Measurements from ENCODE around the gene DAPK2. TPM values are rescaled to one million over a fixed set of nuclear protein-coding genes. Genes with fewer than 3 reads are reported as not detected.

DAPK2 gene
- polyA plus RNA-seq, 1 of the 3 experiments (the other 2 are of a cell fraction) = 1.4 TPM

DNA sequence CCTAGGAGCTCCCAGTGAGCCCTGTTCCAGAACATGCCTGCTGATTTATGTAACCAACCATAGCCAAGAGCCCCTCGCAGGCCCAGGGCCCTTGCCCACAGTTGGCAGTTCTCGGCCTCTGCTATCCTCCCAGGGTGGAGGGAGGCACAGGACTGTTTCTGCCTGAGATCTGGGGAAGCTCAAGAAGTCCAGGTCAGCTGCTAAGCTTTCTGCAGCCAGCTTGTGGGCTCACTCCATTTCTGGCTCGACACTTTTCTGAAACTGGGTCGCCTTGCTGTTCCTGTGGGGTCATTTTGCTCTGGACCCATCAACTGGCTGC lies 140.1 kb downstream of the DAPK2 start:
- no peak for DNase-seq
- H3F3A ChIP-seq (replicated peaks; ENCODE audit: insufficient read depth) = peaks cover 18% of the 10 kb centered on the region
- no peaks in the 10 kb centered on the region for H3K36me3 ChIP-seq (replicated peaks in 1 of 2; ENCODE audit: control insufficient read depth in 1 of 2, insufficient read depth in 2 of 2, low read length in 1 of 2)
- H3K9me2 ChIP-seq = no peaks in the 10 kb centered on the region
- no peak overlapping the region for H3K9ac ChIP-seq
- H3K27ac ChIP-seq (ENCODE audit: low read depth in 2 of 2, low read length in 1 of 2) = no peak overlapping the region
- peaks cover 19 to 23% of the 10 kb centered on the region in 2 experiments; a peak in 3 of 4 replicates for H3K4me1 ChIP-seq (ENCODE audit: control insufficient read depth in 1 of 2, insufficient read depth in 2 of 2, low read depth in 1 of 2, low read length in 1 of 2)
- H3K79me2 ChIP-seq (ENCODE audit: insufficient read depth) = no peaks in the 10 kb centered on the region
- no peak overlapping the region for H2AFZ ChIP-seq (ENCODE audit: low read depth)
- TF ChIP-seq GABPA (IDR thresholded peaks at IDR 0.05; ENCODE audit: low read depth) (no peak), FOSL2 (IDR thresholded peaks at IDR 0.05; ENCODE audit: borderline replicate concordance, low read depth) (no peak), ELF1 (IDR thresholded peaks at IDR 0.05) (no peak), FOXM1 (IDR thresholded peaks at IDR 0.05; ENCODE audit: low read depth) (no peak), EP300 (IDR thresholded peaks at IDR 0.05; ENCODE audit: borderline replicate concordance in 1 of 2, low read depth in 1 of 2, low read length in 1 of 2) (no peak), TAF1 (IDR thresholded peaks at IDR 0.05; ENCODE audit: borderline replicate concordance, low read depth, low read length) (no peak), RCOR1 (IDR thresholded peaks at IDR 0.05; ENCODE audit: low read length) (no peak), EZH2phosphoT487 (IDR thresholded peaks at IDR 0.05; ENCODE audit: borderline replicate concordance, low read depth) (no peak), JUND (IDR thresholded peaks at IDR 0.05) (no peak), SIN3A (IDR thresholded peaks at IDR 0.05; ENCODE audit: borderline replicate concordance, low read depth, low read length) (no peak)
- TF ChIP-seq, protein P1, sequence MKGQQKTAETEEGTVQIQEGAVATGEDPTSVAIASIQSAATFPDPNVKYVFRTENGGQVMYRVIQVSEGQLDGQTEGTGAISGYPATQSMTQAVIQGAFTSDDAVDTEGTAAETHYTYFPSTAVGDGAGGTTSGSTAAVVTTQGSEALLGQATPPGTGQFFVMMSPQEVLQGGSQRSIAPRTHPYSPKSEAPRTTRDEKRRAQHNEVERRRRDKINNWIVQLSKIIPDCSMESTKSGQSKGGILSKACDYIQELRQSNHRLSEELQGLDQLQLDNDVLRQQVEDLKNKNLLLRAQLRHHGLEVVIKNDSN (IDR thresholded peaks at IDR 0.05; ENCODE audit: borderline replicate concordance, low read depth) = no peak
- TF ChIP-seq, protein P2, sequence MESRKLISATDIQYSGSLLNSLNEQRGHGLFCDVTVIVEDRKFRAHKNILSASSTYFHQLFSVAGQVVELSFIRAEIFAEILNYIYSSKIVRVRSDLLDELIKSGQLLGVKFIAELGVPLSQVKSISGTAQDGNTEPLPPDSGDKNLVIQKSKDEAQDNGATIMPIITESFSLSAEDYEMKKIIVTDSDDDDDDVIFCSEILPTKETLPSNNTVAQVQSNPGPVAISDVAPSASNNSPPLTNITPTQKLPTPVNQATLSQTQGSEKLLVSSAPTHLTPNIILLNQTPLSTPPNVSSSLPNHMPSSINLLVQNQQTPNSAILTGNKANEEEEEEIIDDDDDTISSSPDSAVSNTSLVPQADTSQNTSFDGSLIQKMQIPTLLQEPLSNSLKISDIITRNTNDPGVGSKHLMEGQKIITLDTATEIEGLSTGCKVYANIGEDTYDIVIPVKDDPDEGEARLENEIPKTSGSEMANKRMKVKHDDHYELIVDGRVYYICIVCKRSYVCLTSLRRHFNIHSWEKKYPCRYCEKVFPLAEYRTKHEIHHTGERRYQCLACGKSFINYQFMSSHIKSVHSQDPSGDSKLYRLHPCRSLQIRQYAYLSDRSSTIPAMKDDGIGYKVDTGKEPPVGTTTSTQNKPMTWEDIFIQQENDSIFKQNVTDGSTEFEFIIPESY (IDR thresholded peaks at IDR 0.05; ENCODE audit: borderline replicate concordance, low read depth) = no peak
- no peaks in the 10 kb centered on the region for H4K20me1 ChIP-seq (ENCODE audit: insufficient read depth)
- WGBS (ENCODE audit: low lambda C conversion rate) = 67% methylated on average over 2 of the region's 4 CpGs
- no peaks in the 10 kb centered on the region for H3K9me3 ChIP-seq
- POLR2A ChIA-PET = no interaction called here
- H3K27me3 ChIP-seq (ENCODE audit: insufficient read depth) = no peaks in the 10 kb centered on the region
- CTCF ChIA-PET = interaction anchor here (1.0 to 4.0 kb wide), 5 partner anchors 15 to 162 kb away, joined by 3 to 26 read pairs (median 4); no protein-coding TSS in a partner anchor
- H3K4me2 ChIP-seq = no peak overlapping the region
- H3K4me3 ChIP-seq (ENCODE audit: low read depth in 2 of 2, low read length in 1 of 2) = no peak overlapping the region

DNA sequence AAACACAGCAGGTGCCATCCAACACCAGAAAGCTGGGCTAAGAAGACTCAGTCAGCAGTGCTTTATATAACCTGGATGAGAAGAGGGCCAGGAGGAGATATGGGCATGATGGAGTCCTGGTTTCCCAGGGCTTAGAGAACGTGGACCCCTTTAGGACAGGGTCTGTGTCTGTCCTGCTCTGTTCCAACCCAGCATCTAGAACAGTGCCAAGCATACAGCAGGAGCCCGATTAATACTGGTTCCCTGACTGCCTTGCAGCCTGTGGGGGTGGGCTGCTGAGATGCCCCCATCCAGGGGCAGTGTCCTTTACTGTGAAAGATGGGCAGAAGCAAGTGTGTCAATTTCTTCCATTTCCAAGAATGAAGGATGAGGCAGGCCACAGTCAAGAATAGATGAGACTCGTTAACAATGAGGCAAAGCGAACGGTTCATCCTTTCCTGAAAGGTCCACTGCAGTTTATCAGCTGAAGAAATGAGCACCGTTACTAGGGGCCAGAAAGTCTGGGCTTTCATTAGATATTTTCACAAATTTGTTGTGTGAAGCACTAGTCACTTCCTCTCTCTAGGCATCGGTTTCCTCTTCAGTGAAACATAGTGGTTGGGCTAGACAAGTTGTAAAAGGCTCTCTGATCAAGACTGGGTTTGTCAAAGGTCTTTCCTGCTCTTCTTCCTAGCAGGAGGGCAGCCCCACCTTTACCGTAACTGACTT lies 140.6 kb downstream of the DAPK2 start:
- Histone ChIP-seq H3K9me2 (no peaks in the 10 kb centered on the region), H3K27ac (ENCODE audit: low read depth in 2 of 2, low read length in 1 of 2) (no peak overlapping the region), H3F3A (replicated peaks; ENCODE audit: insufficient read depth) (peaks cover 18% of the 10 kb centered on the region), H3K4me2 (no peak overlapping the region), H3K27me3 (ENCODE audit: insufficient read depth) (no peaks in the 10 kb centered on the region), H3K9ac (no peak overlapping the region), H3K9me3 (no peaks in the 10 kb centered on the region), H4K20me1 (ENCODE audit: insufficient read depth) (no peaks in the 10 kb centered on the region), H3K4me1 (ENCODE audit: control insufficient read depth in 1 of 2, insufficient read depth in 2 of 2, low read depth in 1 of 2, low read length in 1 of 2) (peaks cover 19 to 23% of the 10 kb centered on the region in 2 experiments; a peak in 3 of 4 replicates), H3K4me3 (ENCODE audit: low read depth in 2 of 2, low read length in 1 of 2) (no peak overlapping the region), H3K79me2 (ENCODE audit: insufficient read depth) (no peaks in the 10 kb centered on the region), H3K36me3 (replicated peaks in 1 of 2; ENCODE audit: control insufficient read depth in 1 of 2, insufficient read depth in 2 of 2, low read length in 1 of 2) (no peaks in the 10 kb centered on the region), H2AFZ (ENCODE audit: low read depth) (no peak overlapping the region)
- WGBS (ENCODE audit: low lambda C conversion rate) = 81% methylated on average over 8 of the region's 8 CpGs
- CTCF ChIA-PET = interaction anchor here (1.0 to 4.0 kb wide), 6 partner anchors 15 to 154 kb away, joined by 3 to 26 read pairs (median 4); no protein-coding TSS in a partner anchor
- no peak for DNase-seq
- POLR2A ChIA-PET = no interaction called here
- TF ChIP-seq, protein P1 (IDR thresholded peaks at IDR 0.05; ENCODE audit: borderline replicate concordance, low read depth) = no peak
- TF ChIP-seq FOXJ3 (CRISPR knock-in tag; IDR thresholded peaks at IDR 0.05) (no peak), NRF1 (IDR thresholded peaks at IDR 0.05; ENCODE audit: low read depth, low read length) (no peak), ELF1 (IDR thresholded peaks at IDR 0.05) (no peak), SIN3A (IDR thresholded peaks at IDR 0.05; ENCODE audit: borderline replicate concordance, low read depth, low read length) (no peak), FOXM1 (IDR thresholded peaks at IDR 0.05; ENCODE audit: low read depth) (no peak), MEF2A (IDR thresholded peaks at IDR 0.05; ENCODE audit: borderline replicate concordance, low read depth) (no peak), CHD2 (IDR thresholded peaks at IDR 0.05; ENCODE audit: low read length, partially characterized antibody) (no peak), POLR2AphosphoS5 (IDR thresholded peaks at IDR 0.05; ENCODE audit: low read depth, low read length) (no peak)
- TF ChIP-seq, protein P2 (IDR thresholded peaks at IDR 0.05; ENCODE audit: borderline replicate concordance, low read depth) = no peak
- TF ChIP-seq, protein P3, sequence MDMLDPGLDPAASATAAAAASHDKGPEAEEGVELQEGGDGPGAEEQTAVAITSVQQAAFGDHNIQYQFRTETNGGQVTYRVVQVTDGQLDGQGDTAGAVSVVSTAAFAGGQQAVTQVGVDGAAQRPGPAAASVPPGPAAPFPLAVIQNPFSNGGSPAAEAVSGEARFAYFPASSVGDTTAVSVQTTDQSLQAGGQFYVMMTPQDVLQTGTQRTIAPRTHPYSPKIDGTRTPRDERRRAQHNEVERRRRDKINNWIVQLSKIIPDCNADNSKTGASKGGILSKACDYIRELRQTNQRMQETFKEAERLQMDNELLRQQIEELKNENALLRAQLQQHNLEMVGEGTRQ (IDR thresholded peaks at IDR 0.05; ENCODE audit: borderline replicate concordance, low read depth, low read length) = no peak

All from SK-N-SH (cell line).